GM23338 (cell line): ENCODE results near the gene SREBF2.

Experiments
- CTCF ChIP-seq, 2 experiments: fragments of 200-600 bp in 1 of 2; sonication (generic) in 1 of 2; conservative IDR thresholded peaks; 2 replicates each; pipeline versions ENCODE4 v1.5.1 to v1.6.1; 2016 to 2017; ENCODE audit warnings: antibody characterized with exemption in 2 of 2, low read depth in 2 of 2, mild to moderate bottlenecking in 2 of 2, moderate library complexity in 1 of 2
- STAT1 ChIP-seq: IDR thresholded peaks from one replicate; pipeline ENCODE4 v1.6.1; 2016; ENCODE audit warnings: antibody characterized with exemption; ENCODE audit not compliant: unreplicated experiment
- ZNF114 ChIP-seq: fragments of 250-450 bp; sonication (Bioruptor Pico); IDR thresholded peaks from 2 replicates; pipeline ENCODE4 v1.5.0; 2020; ENCODE audit warnings: mild to moderate bottlenecking, moderate library complexity

- TF ChIP-seq ZNF114 = no peak
- TF ChIP-seq STAT1 = no peak
- no peak for TF ChIP-seq CTCF (conservative IDR thresholded peaks at IDR 0.05; ENCODE audit: low read depth in 2 of 2)
These were observed 69.1 kb downstream of the SREBF2 start for GRCh38 chr22:41902016-41902415.
